ENCODE data around the gene EIF4G3.
"Not testable (repeated sequence)": the region's sequence is repeated elsewhere in the genome, so short reads cannot be mapped to it uniquely, and the experiment has no call there.

GRCh38 chr1:21093271-21093958 lies 83.3 kb downstream of the EIF4G3 start:
- not testable (repeated sequence) for TF ChIP-seq EZH2 (IDR thresholded peaks at IDR 0.05; ENCODE audit: low read length); CTCF (optimal IDR thresholded peaks at IDR 0.05 in 1 of 3, IDR thresholded peaks at IDR 0.05 in 1 of 3, conservative IDR thresholded peaks at IDR 0.05 in 1 of 3; ENCODE audit: extremely low read depth in 1 of 3, insufficient read depth in 2 of 3, low read length in 3 of 3)
